D721Med (cell line): ENCODE results near the gene CD1C.
A peak's percentile ranks its signal among the peaks of the same experiment; 100 is the strongest.

Experiments used
- DNase-seq: peaks from one replicate; pipeline ENCODE4 v3.0.0; 2011; ENCODE audit warnings: low spot score; ENCODE audit not compliant: insufficient read length
- FAIRE-seq: peaks from 2 replicates; lab custom pipeline; 2011; peaks lifted over from hg19 to GRCh38; lab: Jason Lieb, UNC
- CTCF ChIP-seq: IDR thresholded peaks from 2 replicates; pipeline ENCODE4 v1.5.1; 2012; ENCODE audit warnings: mild to moderate bottlenecking, control low read depth; ENCODE audit not compliant: insufficient read depth; ENCODE audit errors: missing control alignments

Gene CD1C

GRCh38 chr1:158327481-158327880 lies 37.8 kb downstream of the CD1C start:
- no peak for FAIRE-seq
- TF ChIP-seq CTCF = no peak
- DNase-seq = no peak

GRCh38 chr1:158328426-158328825 lies 38.7 kb downstream of the CD1C start:
- no peak for DNase-seq
- no peak for TF ChIP-seq CTCF
- FAIRE-seq = no peak

GRCh38 chr1:158329300-158329699 lies 39.6 kb downstream of the CD1C start:
- FAIRE-seq (no peak), DNase-seq (no peak)
- TF ChIP-seq CTCF = no peak

- peak; percentile 8 for TF ChIP-seq CTCF
- no peak for FAIRE-seq
- no peak for DNase-seq
These were observed 40.0 kb downstream of the CD1C start for GRCh38 chr1:158329733-158330132.

GRCh38 chr1:158330391-158331105 lies 40.8 kb downstream of the CD1C start:
- FAIRE-seq = no peak
- DNase-seq = no peak
- no peak for TF ChIP-seq CTCF

- FAIRE-seq (no peak), DNase-seq (no peak)
- no peak for TF ChIP-seq CTCF
These were observed 41.3 kb downstream of the CD1C start for GRCh38 chr1:158331106-158331425.

GRCh38 chr1:158331481-158332150 lies 41.9 kb downstream of the CD1C start, which contains the start of gene CD1B:
Gene CD1B (minus strand): TSS chr1:158331531. CDS start chr1:158331423, 108 bp downstream.
- DNase-seq = no peak
- TF ChIP-seq CTCF = no peak
- no peak for FAIRE-seq
